NB4 (cell line): ENCODE results near the gene CEMIP2.

Experiments
- DNase-seq: peaks from one replicate; pipeline ENCODE4 v3.0.0; 2010; ENCODE audit warnings: low read depth
- H3K4me3 ChIP-seq: one replicate; pipeline ENCODE4 v1.5.1; 2011; ENCODE audit warnings: mild to moderate bottlenecking, low read depth, low read length, moderate library complexity
- MYC ChIP-seq: IDR thresholded peaks from 2 replicates; pipeline ENCODE4 v1.6.1; 2011; ENCODE audit warnings: low read depth, low read length
- POLR2A ChIP-seq: IDR thresholded peaks from 2 replicates; pipeline ENCODE4 v1.6.1; 2011; ENCODE audit warnings: mild to moderate bottlenecking; ENCODE audit not compliant: insufficient read length; ENCODE audit errors: extremely low read depth
- TF ChIP-seq, protein P1 (sequence below): IDR thresholded peaks from 2 replicates; pipeline ENCODE4 v1.6.1; 2011; ENCODE audit warnings: low read depth, low read length
- TF ChIP-seq, protein P2 (sequence below): IDR thresholded peaks from one replicate; pipeline ENCODE4 v1.5.1; 2012; ENCODE audit warnings: low read depth, low read length

Gene CEMIP2

DNA sequence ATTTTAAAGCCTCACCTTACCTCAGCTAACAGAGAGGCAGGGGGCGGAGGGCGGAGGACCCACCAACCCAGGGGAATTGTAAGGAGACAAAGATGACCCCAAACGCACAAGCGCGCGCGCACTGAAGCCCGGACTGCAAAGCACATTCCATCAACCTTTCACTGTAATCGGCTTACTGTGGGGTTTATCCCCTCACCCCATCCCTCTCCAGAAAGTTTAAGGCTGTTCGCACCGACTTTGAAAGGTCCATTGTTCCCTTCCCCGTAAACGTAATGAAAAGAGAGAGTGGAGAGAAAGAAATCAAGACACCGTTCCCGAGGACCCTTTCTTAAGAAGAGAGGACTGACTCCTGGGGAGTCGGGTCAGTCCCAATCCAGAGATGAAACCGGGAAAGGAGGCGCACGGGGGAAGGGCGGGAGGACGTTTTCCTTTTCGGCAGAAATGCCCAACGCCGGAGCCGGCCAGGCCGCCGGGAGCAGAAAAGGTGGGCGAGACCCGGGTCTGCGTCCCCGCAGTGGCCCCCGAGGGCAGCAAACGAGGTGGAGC lies 464 bp downstream of the CEMIP2 start:
- TF ChIP-seq, protein P1, sequence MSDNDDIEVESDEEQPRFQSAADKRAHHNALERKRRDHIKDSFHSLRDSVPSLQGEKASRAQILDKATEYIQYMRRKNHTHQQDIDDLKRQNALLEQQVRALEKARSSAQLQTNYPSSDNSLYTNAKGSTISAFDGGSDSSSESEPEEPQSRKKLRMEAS, result no peak
- TF ChIP-seq, protein P2, sequence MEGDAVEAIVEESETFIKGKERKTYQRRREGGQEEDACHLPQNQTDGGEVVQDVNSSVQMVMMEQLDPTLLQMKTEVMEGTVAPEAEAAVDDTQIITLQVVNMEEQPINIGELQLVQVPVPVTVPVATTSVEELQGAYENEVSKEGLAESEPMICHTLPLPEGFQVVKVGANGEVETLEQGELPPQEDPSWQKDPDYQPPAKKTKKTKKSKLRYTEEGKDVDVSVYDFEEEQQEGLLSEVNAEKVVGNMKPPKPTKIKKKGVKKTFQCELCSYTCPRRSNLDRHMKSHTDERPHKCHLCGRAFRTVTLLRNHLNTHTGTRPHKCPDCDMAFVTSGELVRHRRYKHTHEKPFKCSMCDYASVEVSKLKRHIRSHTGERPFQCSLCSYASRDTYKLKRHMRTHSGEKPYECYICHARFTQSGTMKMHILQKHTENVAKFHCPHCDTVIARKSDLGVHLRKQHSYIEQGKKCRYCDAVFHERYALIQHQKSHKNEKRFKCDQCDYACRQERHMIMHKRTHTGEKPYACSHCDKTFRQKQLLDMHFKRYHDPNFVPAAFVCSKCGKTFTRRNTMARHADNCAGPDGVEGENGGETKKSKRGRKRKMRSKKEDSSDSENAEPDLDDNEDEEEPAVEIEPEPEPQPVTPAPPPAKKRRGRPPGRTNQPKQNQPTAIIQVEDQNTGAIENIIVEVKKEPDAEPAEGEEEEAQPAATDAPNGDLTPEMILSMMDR, result no peak
- no peak for TF ChIP-seq MYC
- no peak for TF ChIP-seq POLR2A
- DNase-seq, result no peak

DNA sequence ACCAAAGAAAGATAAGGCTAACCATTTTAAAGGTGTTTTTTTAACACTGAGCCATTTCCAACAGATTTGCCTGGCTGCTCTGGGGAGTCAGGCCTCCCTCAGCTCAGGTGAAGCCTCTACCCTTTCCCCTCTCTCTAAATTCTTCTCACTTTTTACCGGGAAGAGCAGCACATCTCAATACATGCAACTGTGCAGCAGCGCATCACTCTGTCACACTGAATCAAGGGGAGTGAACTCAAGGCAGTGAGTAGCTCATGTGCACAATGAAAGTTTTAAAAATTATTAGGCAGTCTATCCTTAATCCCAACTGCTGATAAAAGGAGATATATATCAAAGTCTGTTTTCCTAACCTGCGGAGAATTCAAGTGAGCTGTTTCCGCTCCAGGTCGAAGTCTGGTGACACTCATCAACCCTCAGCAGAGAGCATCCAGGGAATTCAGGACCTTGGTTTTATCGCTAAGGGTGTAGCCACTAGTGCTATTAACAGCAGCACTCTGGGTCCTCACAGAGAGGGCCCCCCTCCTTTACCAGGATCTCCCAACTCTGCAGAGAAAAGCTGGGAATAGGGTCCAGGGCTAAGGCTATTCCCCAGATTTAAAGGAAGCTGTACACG lies 1.0 kb downstream of the CEMIP2 start:
- no peak for TF ChIP-seq POLR2A
- TF ChIP-seq, protein P2, result no peak
- TF ChIP-seq MYC, result no peak
- TF ChIP-seq, protein P1, result no peak
- no peak for DNase-seq
- H3K4me3 ChIP-seq, result no peak overlapping the region

More for the DNA sequence above, 464 bp downstream of the CEMIP2 start:
- no peak overlapping the region for H3K4me3 ChIP-seq

DNA sequence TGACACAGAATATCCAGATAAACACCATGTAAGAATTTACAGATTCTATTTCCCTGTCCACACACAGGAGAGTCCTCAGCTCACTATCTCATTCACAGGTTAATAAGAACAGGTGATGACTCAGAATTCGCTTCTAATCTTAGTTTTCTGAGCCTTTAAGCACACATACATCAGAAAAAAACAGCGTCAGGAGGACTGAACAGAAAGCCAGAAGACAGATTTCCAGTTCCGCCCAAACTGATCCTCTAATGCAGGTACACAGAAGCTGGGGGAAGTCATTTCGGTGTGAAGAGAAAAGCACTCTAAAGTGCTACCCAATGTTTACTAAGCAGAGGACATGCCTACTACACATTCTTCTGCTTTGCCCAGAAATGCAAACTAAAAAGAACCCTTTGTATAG lies 1.6 kb downstream of the CEMIP2 start:
- TF ChIP-seq MYC (no peak), POLR2A (no peak)
- TF ChIP-seq, protein P2, result no peak
- TF ChIP-seq, protein P1, result no peak
- no peak overlapping the region for H3K4me3 ChIP-seq
- DNase-seq, result no peak

DNA sequence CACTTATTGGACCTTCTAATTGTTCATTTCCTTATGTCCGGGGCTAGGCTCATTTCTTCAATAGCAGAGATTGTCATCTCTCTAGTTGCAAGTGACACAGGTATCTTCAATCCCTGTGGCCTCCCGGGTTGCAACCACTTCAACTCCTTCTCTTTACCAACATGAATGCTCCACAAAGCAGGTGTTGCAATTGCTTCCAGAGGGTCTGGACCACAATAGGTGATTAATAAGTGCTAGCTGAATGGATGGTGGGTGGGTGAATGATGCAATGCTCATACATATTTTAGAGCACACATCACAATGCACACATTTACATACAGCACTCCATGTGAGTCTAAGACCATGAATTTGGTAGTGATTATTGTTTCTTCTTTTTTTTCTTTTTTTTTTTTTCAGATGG lies 2.6 kb downstream of the CEMIP2 start:
- DNase-seq, result no peak
- TF ChIP-seq, protein P2, result no peak
- TF ChIP-seq MYC (no peak), POLR2A (no peak)
- TF ChIP-seq, protein P1, result no peak
- no peak overlapping the region for H3K4me3 ChIP-seq

DNA sequence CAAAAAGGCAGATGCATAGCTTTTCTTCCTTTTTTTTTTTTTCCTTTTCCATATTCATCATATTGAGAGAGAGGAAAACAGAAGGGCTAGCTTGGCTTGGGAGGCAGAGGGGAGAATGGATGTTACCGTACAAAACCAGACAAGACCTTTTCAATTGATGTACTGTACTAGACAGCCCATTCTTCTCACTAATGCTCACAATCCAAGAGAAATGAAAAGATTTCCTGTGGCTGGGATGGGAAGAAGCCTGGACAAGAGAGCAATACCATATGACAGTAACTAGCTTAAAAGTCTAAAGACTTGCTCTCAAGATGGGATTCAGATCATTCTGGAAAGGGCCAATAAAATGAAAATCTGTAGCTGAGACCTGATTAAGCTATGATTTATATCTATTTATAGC lies 3.4 kb downstream of the CEMIP2 start:
- no peak for DNase-seq
- H3K4me3 ChIP-seq, result no peak overlapping the region
- TF ChIP-seq MYC (no peak), POLR2A (no peak)
- TF ChIP-seq, protein P1, result no peak
- TF ChIP-seq, protein P2, result no peak

DNA sequence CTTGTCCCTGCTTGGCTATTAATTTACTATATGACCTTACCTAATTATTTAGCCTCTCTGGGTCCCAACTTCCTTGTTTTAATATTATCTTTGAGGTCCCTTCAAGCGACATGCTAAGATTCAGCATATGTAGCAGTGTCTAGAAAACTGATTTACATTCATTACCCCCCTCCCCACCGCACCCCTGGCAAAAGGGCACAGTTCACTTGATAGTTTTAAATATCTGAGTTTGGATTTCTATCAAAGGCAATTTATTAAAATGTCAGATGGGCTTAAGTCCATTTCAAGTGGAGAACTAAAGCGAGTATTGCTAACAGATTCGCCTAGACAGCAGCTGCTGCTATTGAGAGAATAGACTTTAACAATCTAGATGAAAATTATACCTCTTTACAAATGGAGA lies 3.9 kb downstream of the CEMIP2 start:
- no peak for DNase-seq
- H3K4me3 ChIP-seq, result no peak overlapping the region
- TF ChIP-seq, protein P1, result no peak
- TF ChIP-seq, protein P2, result no peak
- TF ChIP-seq POLR2A (no peak), MYC (no peak)
